SU-DHL-6 (cell line): ENCODE results near the gene GRIK4.

Experiments
- H2AFZ ChIP-seq: fragments of 200-600 bp; sonication (generic); 2 replicates; pipeline ENCODE4 v1.6.1; 2014; ENCODE audit warnings: low read depth, mild to moderate bottlenecking, moderate library complexity, mixed read lengths, antibody characterized with exemption, low read length; ENCODE audit not compliant: severe bottlenecking
- H3F3A ChIP-seq: fragments of 200-600 bp; shearing (Covaris generic); 2 replicates; pipeline ENCODE4 v1.6.0; 2016; ENCODE audit warnings: antibody characterized with exemption, mild to moderate bottlenecking; ENCODE audit not compliant: insufficient read depth
- H3K27ac ChIP-seq: fragments of 200-600 bp; sonication (generic); 2 replicates; pipeline ENCODE4 v1.5.1; 2016; ENCODE audit warnings: low read depth, mild to moderate bottlenecking, low read length, moderate library complexity, mixed read lengths
- H3K27me3 ChIP-seq: fragments of 200-600 bp; sonication (generic), shearing (Covaris generic); 2 replicates; pipeline ENCODE4 v1.6.0; 2014; ENCODE audit warnings: mild to moderate bottlenecking, low read length
- H3K36me3 ChIP-seq: fragments of 200-600 bp; sonication (generic); 2 replicates; pipeline ENCODE4 v1.6.1; 2014; ENCODE audit warnings: mild to moderate bottlenecking, low read length, mixed read lengths
- H3K4me2 ChIP-seq: fragments of 300-600, 200-600 bp; shearing (Covaris generic), sonication (generic); 2 replicates; pipeline ENCODE4 v1.6.0; 2014; ENCODE audit warnings: low read length, low read depth, mild to moderate bottlenecking; ENCODE audit not compliant: poor library complexity, severe bottlenecking
- H3K4me3 ChIP-seq: fragments of 200-600 bp; sonication (generic); 2 replicates; pipeline ENCODE4 v1.5.1; 2014; ENCODE audit warnings: antibody characterized with exemption, low read length, mild to moderate bottlenecking, mixed read lengths; ENCODE audit not compliant: insufficient read depth, poor library complexity, severe bottlenecking
- H3K79me2 ChIP-seq: fragments of 200-600 bp; sonication (generic); 2 replicates; pipeline ENCODE4 v1.6.1; 2014; ENCODE audit warnings: mild to moderate bottlenecking, low read length, moderate library complexity; ENCODE audit not compliant: insufficient read depth
- H3K9ac ChIP-seq: fragments of 200-600 bp; sonication (generic); 2 replicates; pipeline ENCODE4 v1.7.0; 2014; ENCODE audit warnings: mild to moderate bottlenecking, low read length
- H3K9me2 ChIP-seq: fragments of 200-600 bp; sonication (generic); replicated peaks from 2 replicates; pipeline ENCODE4 v1.6.1; 2014; ENCODE audit warnings: low read length; ENCODE audit not compliant: insufficient read depth
- H3K9me3 ChIP-seq: fragments of 200-600 bp; sonication (generic); 2 replicates; pipeline ENCODE4 v1.6.1; 2014; ENCODE audit warnings: low read length, mixed read lengths; ENCODE audit not compliant: insufficient read depth
- H4K20me1 ChIP-seq: fragments of 200-600 bp; sonication (generic); 2 replicates; pipeline ENCODE4 v1.6.1; 2014; ENCODE audit warnings: low read depth, mild to moderate bottlenecking, antibody characterized with exemption, low read length, moderate library complexity, mixed read lengths
- CTCF ChIP-seq: fragments of 200-600 bp; sonication (generic); IDR thresholded peaks from one replicate; pipeline ENCODE4 v1.5.1; 2017; ENCODE audit warnings: antibody characterized with exemption, mild to moderate bottlenecking, low read length, moderate library complexity; ENCODE audit not compliant: insufficient read depth, poor library complexity, severe bottlenecking
- EZH2phosphoT487 ChIP-seq: fragments of 200-600 bp; sonication (generic), shearing (Covaris generic); conservative IDR thresholded peaks from 2 replicates; pipeline ENCODE4 v1.6.1; 2018; ENCODE audit warnings: mild to moderate bottlenecking, antibody characterized with exemption, low read length, moderate library complexity, mixed read lengths

Gene GRIK4

GRCh38 chr11:120941000-120941399 is 429.5 kb downstream of the GRIK4 start:
- Histone ChIP-seq H3K9me3 (peaks cover 13% of the 10 kb centered on the region), H3K9me2 (no peaks in the 10 kb centered on the region), H3F3A (no peaks in the 10 kb centered on the region), H2AFZ (no peak overlapping the region), H3K79me2 (no peaks in the 10 kb centered on the region), H3K4me3 (no peak overlapping the region), H3K9ac (no peak overlapping the region), H4K20me1 (no peaks in the 10 kb centered on the region), H3K36me3 (no peaks in the 10 kb centered on the region), H3K4me2 (no peak overlapping the region), H3K27ac (no peak overlapping the region), H3K27me3 (no peaks in the 10 kb centered on the region)
- no peak for TF ChIP-seq CTCF
- no peak for TF ChIP-seq EZH2phosphoT487

DNA sequence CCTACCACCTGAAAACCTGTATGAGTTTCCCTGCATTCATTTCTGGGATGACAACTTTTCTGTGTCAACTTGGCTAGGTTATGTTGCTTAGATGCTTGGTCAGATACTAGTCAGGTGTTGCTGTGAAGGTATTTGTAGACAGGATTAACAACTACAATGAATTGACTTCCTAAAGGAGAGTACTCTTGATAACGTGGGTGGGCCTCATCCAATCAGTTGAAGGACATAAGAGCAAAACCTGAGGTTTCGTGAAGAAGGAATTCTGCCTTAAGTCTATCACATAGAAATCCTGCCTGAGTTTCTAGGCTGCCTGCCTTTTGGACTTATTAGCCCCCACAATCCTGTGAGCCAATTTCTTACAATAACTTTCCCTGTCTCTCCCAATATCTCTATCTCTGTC is 431.2 kb downstream of the GRIK4 start:
- TF ChIP-seq EZH2phosphoT487 (no peak), CTCF (no peak)
- no peaks in the 10 kb centered on the region for H3K27me3 ChIP-seq
- H3K9me3 ChIP-seq: peaks cover 13% of the 10 kb centered on the region
- no peaks in the 10 kb centered on the region for H3K9me2 ChIP-seq
- no peaks in the 10 kb centered on the region for H3F3A ChIP-seq
- H3K4me2 ChIP-seq: no peak overlapping the region
- no peak overlapping the region for H3K9ac ChIP-seq
- no peaks in the 10 kb centered on the region for H3K79me2 ChIP-seq
- H3K4me3 ChIP-seq: no peak overlapping the region
- H3K36me3 ChIP-seq: no peaks in the 10 kb centered on the region
- no peak overlapping the region for H3K27ac ChIP-seq
- no peaks in the 10 kb centered on the region for H4K20me1 ChIP-seq
- no peak overlapping the region for H2AFZ ChIP-seq

- TF ChIP-seq EZH2phosphoT487: no peak
- no peak for TF ChIP-seq CTCF
- H3F3A ChIP-seq: no peaks in the 10 kb centered on the region
Observed at GRCh38 chr11:120945042-120945441, 433.5 kb downstream of the GRIK4 start.

More at GRCh38 chr11:120945042-120945441, 433.5 kb downstream of the GRIK4 start:
- Histone ChIP-seq H3K36me3 (no peaks in the 10 kb centered on the region), H3K9ac (no peak overlapping the region), H3K27me3 (no peaks in the 10 kb centered on the region), H3K27ac (no peak overlapping the region), H3K4me3 (no peak overlapping the region), H3K4me2 (no peak overlapping the region), H2AFZ (no peak overlapping the region), H3K79me2 (no peaks in the 10 kb centered on the region), H3K9me2 (no peaks in the 10 kb centered on the region), H4K20me1 (no peaks in the 10 kb centered on the region), H3K9me3 (peaks cover 13% of the 10 kb centered on the region)
